Nephron progenitor cell (in vitro differentiated cells): ENCODE results near the gene CDX1.

ENCODE experiments used
- DNase-seq: peaks from one replicate; pipeline ENCODE4 v3.0.0; 2021
- H3K27ac Mint-ChIP-seq: 2 replicates; pipeline ENCODE4 v1.8.0; 2021; ENCODE audit warnings: mild to moderate bottlenecking, moderate library complexity, mixed read lengths
- H3K27me3 Mint-ChIP-seq: 2 replicates; pipeline ENCODE4 v1.8.0; 2021; ENCODE audit warnings: mild to moderate bottlenecking, low read depth, mixed read lengths; ENCODE audit not compliant: poor library complexity
- H3K36me3 Mint-ChIP-seq: 2 replicates; pipeline ENCODE4 v1.8.0; 2021; ENCODE audit warnings: low read depth, mixed read lengths
- H3K4me1 Mint-ChIP-seq: 2 replicates; pipeline ENCODE4 v1.8.0; 2021; ENCODE audit warnings: mixed read lengths
- H3K4me3 Mint-ChIP-seq: 2 replicates; pipeline ENCODE4 v1.8.0; 2021; ENCODE audit warnings: mild to moderate bottlenecking, moderate library complexity, mixed read lengths
- H3K9me3 Mint-ChIP-seq: 2 replicates; pipeline ENCODE4 v1.8.0; 2021; ENCODE audit warnings: mild to moderate bottlenecking, moderate library complexity, mixed read lengths
- TF ChIP-seq, protein P1 (sequence below): fragments of 200-600 bp; sonication (generic); IDR thresholded peaks from 2 replicates; pipeline ENCODE4 v1.5.0; 2021; ENCODE audit warnings: antibody characterized with exemption

CDX1 gene

DNA sequence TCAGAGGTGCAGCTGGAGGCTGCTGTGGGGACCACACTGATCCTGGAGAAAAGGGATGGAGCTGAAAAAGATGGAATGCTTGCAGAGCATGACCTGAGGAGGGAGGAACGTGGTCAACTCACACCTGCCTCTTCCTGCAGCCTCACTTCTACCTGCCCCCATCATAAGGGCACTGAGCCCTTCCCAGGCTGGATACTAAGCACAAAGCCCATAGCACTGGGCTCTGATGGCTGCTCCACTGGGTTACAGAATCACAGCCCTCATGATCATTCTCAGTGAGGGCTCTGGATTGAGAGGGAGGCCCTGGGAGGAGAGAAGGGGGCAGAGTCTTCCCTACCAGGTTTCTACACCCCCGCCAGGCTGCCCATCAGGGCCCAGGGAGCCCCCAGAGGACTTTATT lies 17.4 kb downstream of the CDX1 start:
- Mint-ChIP-seq H3K4me3 (no peak overlapping the region), H3K4me1 (peaks cover 75% of the 10 kb centered on the region), H3K27me3 (peaks cover 23% of the 10 kb centered on the region), H3K9me3 (no peaks in the 10 kb centered on the region), H3K36me3 (no peaks in the 10 kb centered on the region), H3K27ac (no peak overlapping the region)
- no peak for DNase-seq
- TF ChIP-seq, protein P1, sequence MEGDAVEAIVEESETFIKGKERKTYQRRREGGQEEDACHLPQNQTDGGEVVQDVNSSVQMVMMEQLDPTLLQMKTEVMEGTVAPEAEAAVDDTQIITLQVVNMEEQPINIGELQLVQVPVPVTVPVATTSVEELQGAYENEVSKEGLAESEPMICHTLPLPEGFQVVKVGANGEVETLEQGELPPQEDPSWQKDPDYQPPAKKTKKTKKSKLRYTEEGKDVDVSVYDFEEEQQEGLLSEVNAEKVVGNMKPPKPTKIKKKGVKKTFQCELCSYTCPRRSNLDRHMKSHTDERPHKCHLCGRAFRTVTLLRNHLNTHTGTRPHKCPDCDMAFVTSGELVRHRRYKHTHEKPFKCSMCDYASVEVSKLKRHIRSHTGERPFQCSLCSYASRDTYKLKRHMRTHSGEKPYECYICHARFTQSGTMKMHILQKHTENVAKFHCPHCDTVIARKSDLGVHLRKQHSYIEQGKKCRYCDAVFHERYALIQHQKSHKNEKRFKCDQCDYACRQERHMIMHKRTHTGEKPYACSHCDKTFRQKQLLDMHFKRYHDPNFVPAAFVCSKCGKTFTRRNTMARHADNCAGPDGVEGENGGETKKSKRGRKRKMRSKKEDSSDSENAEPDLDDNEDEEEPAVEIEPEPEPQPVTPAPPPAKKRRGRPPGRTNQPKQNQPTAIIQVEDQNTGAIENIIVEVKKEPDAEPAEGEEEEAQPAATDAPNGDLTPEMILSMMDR = no peak

DNA sequence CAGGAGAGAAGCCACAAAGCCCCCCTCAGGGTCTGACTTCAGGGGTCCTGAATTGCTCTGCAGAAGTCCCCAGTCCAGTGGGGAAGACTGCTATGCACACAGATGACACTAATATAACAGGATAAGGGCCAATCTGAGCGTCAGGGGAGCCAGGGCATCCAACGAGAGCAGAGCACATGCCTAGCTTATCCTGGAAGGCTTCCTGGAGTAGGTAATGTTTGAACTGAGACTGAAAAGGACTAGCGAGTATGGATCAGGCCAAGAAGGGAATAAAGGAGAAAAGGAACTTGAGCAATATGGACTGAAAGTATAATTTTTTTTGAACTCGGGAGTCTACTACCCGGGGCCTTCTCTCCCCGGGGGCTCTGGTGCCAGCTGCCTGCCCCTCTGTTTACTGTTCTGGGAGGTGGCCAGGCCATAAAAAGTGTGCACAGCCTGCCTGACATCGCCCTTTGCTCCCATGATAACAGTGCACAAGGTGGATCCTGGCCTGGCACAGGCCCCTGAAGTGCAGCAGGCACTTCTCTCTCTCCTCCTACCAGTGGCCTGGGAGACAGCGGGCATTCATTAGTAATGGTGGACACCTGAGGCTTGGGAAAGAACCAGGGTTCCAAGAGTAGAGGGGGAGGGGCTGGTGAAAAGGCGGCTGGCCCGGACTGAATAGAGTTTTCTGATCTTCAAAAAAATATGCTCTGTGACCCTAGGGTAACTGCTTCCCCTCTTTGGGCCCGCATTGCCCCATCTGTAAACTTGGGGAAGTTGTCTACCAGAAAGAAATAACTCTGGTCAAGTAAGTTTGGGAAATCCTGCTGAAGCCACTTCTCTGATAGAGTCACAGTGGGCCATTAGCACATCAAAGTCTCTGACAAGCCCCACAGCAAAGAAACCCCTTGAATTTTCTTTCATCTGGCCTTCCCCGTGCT lies 18.7 kb downstream of the CDX1 start:
- H3K9me3 Mint-ChIP-seq = no peaks in the 10 kb centered on the region
- TF ChIP-seq, protein P1 = no peak
- DNase-seq = no peak
- H3K27ac Mint-ChIP-seq = no peak overlapping the region
- H3K4me3 Mint-ChIP-seq = no peak overlapping the region
- peaks cover 36% of the 10 kb centered on the region for H3K27me3 Mint-ChIP-seq
- H3K36me3 Mint-ChIP-seq = no peaks in the 10 kb centered on the region
- H3K4me1 Mint-ChIP-seq = peaks cover 68% of the 10 kb centered on the region

DNA sequence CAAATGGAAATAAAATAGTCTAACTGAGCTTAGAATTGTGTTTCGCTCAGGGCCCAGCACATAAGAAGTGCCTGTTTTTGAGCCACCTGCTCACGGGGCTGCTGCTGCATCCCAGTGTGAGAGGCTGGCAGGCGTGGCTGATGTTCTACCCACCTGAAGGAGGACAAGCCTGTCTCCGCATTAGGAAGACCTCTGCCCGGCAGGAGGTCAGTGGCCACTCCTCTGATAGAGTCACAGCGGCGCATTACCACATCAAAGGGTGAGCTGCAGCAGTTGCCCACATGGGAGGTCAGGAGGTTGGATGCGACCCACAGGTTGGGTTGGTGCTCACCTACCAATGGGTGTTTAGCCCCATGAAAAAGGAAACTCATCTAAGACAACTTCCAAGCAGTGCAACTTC lies 19.6 kb downstream of the CDX1 start:
- Mint-ChIP-seq H3K27me3 (peaks cover 44% of the 10 kb centered on the region), H3K36me3 (no peaks in the 10 kb centered on the region), H3K27ac (peak overlapping the region; percentile 25), H3K4me3 (no peak overlapping the region), H3K9me3 (no peaks in the 10 kb centered on the region), H3K4me1 (peaks cover 66% of the 10 kb centered on the region)
- no peak for DNase-seq
- TF ChIP-seq, protein P1 = no peak

DNA sequence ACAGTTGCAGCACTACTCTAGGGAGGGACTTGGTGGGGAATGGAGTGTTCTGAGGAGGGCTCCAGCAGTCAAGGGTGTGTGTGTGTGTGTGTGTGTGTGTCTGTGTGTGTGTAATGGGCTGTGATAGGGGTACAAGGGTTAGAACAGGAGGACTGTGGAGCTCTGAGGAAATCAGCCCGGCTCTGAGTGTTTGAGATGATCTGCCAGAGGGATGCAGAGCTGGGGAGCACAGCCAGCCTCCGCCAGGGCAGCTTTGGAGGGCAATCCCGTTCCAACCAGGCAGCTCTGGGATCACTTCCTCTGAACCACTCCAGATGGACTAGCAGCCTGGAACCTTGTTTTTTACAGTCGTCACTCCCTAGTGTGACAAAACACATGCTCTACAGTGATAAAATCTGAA lies 20.3 kb downstream of the CDX1 start:
- DNase-seq = no peak
- peaks cover 50% of the 10 kb centered on the region for H3K27me3 Mint-ChIP-seq
- TF ChIP-seq, protein P1 = no peak
- no peaks in the 10 kb centered on the region for H3K36me3 Mint-ChIP-seq
- no peak overlapping the region for H3K4me3 Mint-ChIP-seq
- H3K4me1 Mint-ChIP-seq = peaks cover 66% of the 10 kb centered on the region
- H3K27ac Mint-ChIP-seq = no peak overlapping the region
- no peaks in the 10 kb centered on the region for H3K9me3 Mint-ChIP-seq

DNA sequence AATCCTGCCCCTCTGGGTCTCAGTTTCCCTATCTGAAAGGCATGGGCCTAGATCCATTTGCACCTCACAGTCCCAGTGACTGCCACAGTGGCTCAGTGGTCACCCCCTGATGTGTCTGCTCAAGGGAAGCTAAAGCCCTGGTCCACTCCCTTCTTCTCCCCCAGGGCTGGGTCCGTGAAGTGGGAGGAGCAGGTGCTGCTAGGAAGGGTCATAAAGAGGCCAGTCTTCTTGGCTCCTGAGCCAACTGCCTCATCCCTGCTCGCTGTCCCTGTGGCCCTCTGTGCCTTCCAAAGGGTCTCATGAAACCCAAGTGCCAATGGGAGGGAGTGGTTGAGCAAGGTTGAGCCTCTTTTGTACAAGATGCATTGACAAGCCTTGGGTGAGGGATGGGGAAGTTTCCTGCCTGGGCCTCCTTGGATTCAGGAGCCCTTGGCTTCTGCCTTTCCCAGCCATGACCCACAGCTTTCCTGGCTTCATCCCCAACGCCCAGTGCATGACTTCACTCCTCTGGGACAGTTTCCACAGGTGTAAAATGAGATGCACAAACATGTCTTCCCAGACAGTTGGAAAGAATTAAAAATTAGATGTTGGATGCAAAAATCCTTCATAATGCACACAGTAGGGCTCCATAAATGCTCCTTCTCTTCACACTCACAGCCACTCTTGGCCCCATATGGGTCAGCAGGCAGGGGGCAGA lies 21.7 kb downstream of the CDX1 start:
- DNase-seq = no peak
- H3K9me3 Mint-ChIP-seq = no peaks in the 10 kb centered on the region
- H3K27ac Mint-ChIP-seq = no peak overlapping the region
- TF ChIP-seq, protein P1 = no peak
- peaks cover 57% of the 10 kb centered on the region for H3K4me1 Mint-ChIP-seq
- no peaks in the 10 kb centered on the region for H3K36me3 Mint-ChIP-seq
- H3K27me3 Mint-ChIP-seq = peaks cover 55% of the 10 kb centered on the region
- H3K4me3 Mint-ChIP-seq = no peak overlapping the region
